ENCODE data around the gene CREBL2.
"Not testable (repeated sequence)": the region's sequence is repeated elsewhere in the genome, so short reads cannot be mapped to it uniquely, and the experiment has no call there.

Gene CREBL2

DNA sequence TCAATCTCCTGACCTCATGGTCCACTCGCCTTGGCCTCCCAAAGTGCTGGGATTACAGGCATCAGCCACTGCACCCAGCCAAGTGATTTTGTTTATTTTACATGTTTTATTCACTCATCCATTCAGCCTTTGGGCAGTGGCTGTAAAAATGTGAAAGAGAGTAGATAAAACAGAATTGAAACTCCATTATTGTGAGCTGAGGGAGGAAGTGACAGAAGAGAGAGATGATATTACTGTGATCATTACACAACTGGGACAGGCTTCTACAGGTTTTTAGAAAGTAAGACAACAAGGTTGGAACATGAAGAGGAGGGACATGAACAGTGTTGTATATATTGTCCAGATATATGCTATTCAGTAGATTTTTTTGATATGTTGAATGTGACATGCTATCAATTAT is 25.0 kb downstream of the CREBL2 start:
- DNase-seq (ENCODE audit: low read depth in 2 of 2), result no peak

DNA sequence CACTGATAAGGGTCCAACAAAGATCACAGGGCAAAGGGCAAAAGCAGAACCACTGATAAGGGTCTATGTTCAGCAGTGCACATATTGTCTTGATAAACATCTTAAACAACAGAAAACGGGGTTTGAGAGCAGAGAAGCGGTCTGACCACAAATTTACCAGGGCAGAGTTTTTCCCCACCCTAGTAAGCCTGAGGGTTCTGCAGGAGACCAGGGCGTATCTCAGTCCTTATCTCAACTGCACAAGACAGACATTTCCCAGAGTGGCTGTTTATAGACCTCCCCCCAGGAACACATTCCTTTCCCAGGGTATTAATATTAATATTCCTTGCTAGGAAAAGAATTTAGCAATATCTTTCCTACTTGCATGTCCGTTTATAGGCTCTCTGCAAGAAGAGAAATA is 28.3 kb downstream of the CREBL2 start:
- DNase-seq (ENCODE audit: low read depth in 2 of 2), result not testable (repeated sequence)

DNA sequence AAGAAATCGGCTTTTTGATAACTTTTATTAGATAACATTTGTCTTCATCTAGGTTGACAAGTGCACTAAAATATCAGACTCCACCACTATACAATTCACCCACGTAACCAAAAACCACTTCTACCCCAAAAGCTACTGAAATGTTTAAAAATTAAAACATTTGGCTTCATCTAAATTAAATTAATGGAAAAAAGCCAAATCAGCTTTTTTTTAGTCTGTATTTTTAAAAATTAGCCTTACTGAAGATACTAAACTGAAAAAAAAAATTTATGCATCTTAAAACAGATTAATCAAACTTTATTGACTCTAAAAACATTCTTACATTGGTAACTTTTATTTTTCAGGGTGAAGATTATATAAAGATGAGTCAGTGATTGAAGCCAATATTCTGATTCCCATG is 30.0 kb downstream of the CREBL2 start:
- DNase-seq (ENCODE audit: low read depth in 2 of 2), result no peak

DNA sequence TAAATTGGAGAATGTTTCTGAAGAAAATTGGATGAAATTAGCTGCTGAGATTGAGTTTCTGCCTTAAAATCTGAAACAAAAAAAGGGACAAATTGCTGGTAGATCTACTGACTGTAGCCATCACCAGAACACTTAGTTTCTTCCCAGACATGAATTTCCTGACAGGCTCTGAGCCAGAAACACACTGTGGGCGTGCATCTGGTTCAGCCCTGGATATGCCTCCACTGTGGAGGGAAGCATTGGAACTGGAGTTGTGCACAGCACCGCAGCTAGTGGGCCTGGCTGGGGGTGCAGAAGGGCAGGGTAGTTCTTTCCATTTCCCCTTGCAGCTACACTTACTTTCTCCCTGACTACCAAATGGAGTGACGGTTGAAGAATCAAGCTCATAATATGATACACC is 31.2 kb downstream of the CREBL2 start:
- DNase-seq (ENCODE audit: low read depth in 2 of 2), result no peak

DNA sequence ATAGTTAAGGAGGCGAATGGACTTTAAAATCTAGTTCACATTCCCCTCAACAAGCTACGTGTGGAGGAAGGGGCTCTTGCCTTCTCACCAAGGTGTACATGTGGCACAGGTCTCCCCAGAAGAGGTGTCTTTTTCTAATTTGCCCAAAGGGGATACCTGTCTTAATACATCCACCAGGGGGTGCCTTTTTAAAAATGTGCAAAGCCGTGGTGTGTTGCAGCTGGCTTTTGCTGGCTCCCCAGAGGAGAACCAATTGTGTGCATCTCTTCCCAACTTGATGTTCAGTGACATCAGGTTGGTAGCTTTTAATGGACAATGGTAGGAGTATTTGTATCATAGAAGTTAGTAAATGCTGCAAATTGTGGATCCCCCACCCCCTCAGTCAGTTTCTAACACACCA is 33.8 kb downstream of the CREBL2 start:
- DNase-seq (ENCODE audit: low read depth in 2 of 2), result peak in 1 of 2 donors; percentile 8

DNA sequence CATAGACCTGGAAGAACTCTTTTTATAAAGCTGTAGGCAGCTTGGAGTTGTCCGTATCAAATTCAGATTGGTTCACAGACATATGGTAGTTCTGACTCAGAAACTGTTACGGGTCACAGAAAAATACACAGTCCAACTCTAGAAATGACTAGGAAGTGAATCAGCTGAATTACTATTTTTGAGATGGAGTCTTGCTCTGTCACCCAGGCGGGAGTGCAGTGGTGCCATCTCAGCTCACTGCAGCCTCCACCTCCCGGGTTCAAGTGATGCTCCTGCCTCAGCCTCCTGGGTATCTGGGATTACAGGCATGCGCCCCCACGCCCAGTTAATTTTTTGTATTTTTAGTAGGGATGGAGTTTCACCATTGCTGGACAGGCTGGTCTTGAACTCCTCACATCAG is 34.3 kb downstream of the CREBL2 start:
- DNase-seq (ENCODE audit: low read depth in 2 of 2), result not testable (repeated sequence)

DNA sequence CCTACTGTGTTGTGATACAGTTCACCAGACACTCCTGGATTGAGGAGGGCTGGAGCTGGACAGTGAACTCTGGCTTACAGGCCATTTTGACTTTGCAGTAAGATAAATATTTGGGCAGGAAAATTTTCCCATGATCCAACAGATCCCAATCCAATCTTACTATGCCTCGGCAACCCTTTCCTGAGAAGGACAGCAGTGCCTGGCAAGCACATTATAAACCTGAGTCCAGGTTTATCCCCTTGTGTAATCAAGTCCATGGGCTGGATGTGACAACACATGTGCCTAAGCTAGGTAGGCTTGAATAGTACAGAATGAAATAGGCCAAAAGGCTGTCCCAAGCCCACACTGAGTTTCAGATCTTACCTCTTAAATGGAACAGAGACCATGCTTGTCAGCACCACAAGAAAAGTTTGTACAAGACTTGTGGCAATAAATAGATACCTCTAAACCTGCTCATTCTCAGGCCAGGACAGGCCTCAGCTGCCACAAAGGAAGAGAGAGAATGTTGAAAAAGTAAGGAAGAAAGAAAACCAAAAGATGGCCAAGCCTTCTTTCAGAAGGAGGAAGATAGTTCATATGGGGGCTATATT is 34.9 kb downstream of the CREBL2 start:
- no peak for DNase-seq (ENCODE audit: low read depth in 2 of 2)

DNA sequence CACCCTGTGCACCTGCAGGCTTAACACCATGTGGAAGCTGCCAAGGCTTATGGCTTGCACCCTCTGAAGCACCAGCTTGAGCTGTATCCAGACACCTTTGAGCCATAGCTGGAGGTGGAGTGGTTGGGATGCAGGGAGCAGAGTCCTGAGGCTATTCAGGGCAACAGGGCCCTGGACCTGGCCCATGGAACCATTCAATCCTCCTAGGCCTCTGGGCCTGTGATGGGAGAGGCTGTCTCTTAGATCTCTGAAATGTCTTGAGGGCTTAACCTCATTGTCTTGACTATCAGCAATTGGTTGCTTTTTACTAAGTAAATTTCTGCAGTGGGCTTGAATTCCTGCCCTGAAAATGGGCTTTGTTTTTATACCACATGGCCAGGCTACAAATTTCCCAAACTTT is 36.6 kb downstream of the CREBL2 start:
- DNase-seq (ENCODE audit: low read depth in 2 of 2), result no peak

DNA sequence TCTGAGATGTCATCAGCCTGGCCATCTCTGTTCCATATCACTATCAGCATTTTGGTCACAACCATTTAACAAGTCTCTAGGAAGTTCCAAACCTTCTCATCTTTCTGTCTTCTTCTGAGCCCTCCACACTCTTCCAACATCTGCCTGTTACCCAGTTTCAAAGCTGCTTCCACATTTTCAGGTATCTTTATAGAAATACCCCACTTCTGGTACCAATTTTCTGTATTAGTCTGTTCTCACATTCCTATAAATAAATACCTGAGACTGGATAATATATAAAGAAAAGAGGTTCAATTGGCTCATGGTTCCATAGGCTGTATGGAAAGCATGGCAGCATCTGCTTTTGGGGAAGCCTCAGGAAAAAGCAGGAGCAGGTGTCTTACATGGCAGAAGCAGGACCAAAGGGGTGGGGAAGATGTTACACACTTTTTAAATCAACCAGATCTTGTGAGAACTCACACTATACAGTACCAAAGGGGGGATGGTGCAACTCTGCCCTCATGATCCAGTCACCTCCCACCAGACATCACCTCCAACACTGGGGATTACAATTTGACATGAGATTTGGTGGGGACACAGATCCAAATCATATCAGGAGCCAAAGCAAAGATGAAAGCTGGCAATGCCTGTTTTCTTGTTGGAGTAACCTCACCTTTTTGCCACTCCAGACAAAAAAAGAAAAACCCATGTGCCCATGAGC is 37.4 kb downstream of the CREBL2 start:
- no peak for DNase-seq (ENCODE audit: low read depth in 2 of 2)

DNA sequence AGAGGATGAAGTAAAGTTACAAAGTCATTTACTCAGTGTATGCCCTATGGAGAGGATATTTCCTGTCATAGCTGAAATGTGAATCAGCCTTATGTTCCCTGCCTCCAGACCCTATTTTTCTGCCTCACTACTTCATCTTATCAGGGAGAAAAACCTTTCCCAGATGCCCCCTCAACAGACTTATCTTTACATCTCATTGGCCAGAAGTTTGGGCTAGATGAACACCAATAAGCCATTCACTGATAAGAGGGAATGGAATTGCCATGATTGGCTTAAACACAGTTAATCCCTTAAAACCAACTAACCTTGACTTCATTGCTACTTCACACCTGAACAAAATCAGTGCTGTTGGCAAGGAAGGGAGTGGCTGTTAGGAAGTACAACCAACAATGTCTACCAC is 40.1 kb downstream of the CREBL2 start:
- no peak for DNase-seq (ENCODE audit: low read depth in 2 of 2)

DNA sequence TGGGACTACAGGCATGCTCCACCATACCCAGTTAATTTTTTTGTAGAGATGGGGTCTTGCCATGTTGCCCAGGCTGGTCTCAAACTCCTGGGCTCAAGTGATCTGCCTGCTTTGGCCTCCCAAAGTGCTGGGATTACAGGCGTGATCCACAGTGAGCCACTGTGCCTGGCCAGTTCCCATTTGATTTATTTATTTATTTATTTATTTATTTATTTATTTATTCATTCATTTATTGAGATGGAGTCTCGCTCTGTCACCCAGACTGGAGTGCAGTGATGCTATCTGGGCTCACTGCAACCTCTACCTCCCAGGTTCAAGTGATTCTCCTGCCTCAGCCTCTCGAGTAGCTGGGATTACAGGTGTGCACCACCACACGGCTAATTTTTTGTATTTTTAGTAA is 41.0 kb downstream of the CREBL2 start:
- DNase-seq (ENCODE audit: low read depth in 2 of 2), result not testable (repeated sequence)

DNA sequence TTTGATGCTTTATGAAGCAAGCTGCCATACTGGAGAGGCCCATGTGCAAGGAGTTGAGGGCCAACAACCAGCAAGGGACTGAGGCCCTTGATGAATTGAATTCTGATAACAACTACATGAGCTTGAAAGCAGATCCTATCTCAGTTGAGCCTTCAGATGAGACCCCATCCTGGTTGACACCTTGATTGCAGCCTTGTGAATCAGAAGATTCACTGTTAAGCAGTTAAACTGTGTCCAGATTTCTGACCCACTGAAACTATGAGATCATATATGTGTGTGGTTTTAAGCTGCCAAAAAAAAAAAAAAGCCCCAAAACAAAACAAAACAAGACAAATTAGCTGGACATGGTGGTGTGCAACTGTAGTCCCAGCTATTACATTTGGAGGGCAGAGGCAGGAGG is 42.2 kb downstream of the CREBL2 start:
- no peak for DNase-seq (ENCODE audit: low read depth in 2 of 2)

DNA sequence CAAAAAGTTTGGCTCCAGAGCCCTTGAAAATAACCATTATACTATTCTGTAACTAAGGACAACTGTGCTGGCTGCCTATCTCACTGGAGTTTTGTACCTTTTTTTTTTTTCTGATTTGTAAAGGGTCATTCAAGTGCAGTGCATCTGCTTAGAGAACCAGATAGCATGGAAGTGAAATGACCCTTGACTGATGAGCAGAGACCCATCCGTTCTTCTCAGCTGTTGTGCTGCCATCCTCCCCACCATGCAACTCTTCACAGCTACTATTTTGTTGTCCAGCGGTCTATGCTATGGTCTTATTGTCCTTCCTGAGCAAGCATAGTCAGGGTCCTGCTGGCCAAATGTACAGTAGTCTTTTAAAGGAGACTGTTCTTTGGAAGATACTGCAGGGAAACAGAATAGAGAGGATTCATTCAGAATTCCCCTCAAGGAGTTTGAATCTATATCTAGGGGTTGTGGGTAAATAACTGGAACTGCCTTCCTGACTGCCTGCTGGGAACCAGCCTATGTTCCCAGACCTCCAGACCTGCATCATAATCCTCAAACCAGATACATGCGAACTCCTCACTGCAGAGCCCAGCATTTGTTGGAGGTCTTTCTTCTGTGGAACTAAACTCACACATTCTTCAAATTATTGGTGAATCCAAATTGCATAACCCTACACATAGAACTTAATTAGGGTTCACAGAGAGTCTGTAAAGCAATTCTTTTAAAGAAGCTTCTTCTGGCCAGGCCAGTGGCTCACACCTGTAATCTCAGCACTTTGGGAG is 43.2 kb downstream of the CREBL2 start:
- DNase-seq (ENCODE audit: low read depth in 2 of 2), result no peak

DNA sequence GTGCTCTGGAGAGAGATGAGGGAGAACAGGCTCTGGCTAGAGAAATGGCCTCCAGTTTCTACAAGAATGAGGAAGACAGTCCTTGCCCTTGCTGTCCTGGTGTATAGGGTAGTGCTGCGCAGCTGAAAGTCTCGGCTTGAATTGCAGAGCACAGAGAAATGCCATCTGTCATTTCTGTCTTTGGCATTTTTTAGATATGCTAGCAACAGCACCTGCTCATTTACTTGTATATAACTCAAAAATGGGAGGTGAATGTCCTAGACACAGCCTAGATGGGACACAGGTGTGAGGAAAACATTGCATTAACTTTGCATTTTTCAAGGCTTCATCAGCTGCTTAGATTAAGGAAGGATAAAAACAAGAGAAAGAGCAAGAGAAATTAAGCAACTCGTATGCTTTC is 48.5 kb downstream of the CREBL2 start:
- no peak for DNase-seq (ENCODE audit: low read depth in 2 of 2)

DNA sequence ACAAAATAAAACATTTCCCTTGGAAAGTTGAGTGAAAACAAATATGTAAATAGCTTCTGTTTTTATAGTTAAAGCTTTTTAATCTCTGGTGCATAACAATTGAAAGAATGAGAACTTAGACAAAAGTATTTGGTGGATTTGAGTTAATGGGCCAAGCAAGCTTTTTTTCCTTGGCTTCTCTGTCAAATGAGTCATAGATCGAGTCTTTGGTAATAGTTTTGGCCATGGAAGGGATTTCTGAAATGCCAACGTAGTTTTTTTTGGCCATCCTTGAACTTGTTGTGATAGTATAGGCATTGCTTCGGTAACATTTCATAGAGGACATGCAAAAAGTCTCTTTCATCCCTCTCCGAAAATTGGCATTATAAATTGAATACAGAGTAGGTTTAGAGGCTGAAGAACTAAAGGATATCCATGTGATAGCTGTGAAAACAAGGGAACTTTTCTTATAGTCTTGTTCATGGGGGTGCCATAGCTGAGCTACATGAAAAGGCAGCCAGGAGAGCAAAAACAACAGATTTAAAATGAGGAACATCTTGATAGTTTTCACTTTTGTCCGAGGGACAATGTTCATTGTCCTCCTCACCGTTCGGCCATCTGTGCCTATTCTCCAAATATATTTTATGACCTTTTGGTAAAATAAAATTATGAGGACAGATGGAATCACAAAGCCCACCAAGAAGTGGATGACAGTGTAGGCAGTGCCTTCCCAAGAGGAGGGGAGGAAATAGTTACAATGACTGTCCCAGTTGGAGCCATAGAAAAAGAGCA is 49.6 kb downstream of the CREBL2 start:
- DNase-seq (ENCODE audit: low read depth in 2 of 2), result no peak

DNA sequence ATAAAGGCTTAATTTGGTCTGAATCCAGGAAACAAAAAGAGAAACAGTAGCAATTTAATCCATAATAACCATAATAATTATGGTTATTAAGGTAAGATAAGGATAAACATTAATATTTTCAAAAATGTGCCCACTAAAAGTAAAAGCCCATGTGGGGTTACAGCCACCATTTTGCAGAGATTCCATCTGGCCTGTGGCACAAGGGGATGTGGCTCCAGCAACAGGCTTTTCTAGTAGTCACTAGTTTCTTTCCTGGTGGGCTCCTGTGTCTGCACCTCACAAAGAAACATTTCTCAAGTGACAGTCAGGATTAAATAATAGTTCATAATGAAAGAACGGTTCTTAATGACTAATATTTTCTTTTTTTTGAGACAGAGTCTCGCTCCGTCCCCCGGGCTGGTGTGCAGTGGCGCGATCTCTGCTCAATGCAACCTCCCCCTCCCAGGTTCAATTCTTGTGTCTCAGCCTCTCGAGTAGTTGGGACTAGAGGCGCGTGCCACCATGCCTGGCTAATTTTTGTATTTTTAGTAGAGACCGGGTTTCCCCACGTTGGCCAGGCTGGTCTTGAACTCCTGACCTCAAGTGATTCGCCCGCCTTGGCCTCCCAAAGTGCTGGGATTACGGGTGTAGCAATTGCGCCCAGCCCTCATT is 52.1 kb downstream of the CREBL2 start:
- no peak for DNase-seq (ENCODE audit: low read depth in 2 of 2)

DNA sequence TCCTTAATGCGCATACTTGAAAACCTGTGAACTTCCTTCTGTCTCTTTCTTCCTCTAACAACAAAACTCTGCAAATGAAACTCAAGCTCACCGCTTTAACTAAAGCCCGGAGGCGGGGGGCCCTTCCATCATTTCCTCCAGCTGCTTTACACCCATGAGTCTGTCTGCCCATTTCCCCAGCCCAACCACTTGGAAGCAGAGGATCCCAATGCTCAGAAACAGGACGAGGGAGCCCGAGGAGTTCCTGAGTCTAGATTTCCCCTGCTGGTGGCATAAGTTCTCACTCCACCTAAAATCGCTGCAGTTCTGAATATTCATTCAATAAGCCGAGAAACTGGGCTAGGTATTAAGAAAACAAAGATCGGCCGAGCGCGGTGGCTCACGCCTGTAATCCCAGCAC is 53.5 kb downstream of the CREBL2 start:
- DNase-seq (ENCODE audit: low read depth in 2 of 2), result no peak

DNA sequence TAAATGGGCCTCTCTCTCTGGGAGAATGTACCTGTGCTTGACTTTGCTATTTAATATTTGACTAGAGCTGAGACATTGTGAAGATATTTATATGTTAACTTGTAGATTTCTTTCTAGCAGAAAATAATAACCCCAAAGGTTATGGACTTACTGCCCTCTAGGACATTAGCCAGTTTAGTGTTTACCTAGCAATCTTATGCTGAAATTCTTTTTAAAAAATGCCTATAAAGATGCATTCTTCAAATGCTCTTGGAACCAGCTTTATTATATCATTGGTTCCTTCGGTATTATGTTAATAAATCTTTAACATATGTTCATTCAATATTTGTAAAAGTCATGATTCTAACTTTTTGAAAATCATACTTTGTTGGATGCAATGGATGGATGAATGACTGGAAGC is 56.3 kb downstream of the CREBL2 start:
- DNase-seq (ENCODE audit: low read depth in 2 of 2), result no peak

DNA sequence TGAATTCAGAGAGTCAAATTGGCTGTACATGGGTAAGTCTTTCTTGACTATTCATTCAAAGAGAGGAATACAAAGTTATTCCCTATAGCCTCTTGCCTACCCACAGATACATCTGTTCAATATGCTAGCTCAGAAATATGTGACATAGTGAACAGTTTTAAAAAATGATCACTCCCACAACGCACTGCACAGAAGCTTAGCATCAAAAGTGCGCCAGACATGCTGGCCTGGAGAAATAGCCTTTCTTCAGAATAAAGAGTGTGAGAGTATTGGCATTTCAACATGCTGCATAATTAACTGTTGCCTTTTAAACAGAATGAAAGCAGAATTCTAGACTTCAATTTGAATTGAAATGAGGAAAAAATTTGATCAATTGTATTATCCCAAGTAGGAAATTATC is 57.3 kb downstream of the CREBL2 start:
- no peak for DNase-seq (ENCODE audit: low read depth in 2 of 2)

DNA sequence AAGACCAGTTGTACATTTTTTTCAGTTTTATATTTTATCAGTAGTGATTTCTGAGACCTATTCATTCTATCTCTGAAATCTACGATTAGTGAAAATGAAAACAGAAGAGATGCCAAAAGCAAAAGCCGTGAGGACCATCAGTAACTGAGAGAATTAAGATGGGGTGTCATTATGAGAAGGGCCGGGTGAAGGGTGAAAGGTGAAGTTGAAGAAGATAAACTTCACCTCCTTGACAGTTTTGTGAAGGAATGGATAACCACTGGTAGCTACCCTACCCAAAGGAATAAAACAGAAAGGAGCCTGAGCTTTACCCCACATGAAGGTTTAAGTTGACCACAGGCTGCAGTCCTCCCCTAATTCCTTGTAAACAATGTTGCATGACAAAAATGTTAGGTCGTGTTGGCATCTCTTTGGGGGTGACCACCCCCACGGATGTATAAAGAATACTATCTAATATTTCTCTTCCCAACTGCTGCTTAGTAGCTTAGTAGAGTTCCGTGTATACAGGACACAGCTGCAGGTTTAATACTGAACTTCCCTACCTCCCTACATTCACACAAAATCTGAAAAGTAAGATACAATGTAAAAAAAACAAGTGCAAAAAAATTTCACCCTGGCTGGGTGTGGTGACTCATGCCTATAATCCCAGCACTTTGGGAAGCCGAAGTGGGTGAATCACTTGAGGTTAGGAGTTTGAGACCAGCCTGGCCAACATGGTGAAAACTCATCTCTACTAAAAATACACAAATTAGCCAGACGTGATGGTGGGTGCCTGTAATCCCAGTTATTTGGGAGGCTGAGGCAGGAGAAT is 60.4 kb downstream of the CREBL2 start:
- DNase-seq (ENCODE audit: low read depth in 2 of 2), result no peak

DNA sequence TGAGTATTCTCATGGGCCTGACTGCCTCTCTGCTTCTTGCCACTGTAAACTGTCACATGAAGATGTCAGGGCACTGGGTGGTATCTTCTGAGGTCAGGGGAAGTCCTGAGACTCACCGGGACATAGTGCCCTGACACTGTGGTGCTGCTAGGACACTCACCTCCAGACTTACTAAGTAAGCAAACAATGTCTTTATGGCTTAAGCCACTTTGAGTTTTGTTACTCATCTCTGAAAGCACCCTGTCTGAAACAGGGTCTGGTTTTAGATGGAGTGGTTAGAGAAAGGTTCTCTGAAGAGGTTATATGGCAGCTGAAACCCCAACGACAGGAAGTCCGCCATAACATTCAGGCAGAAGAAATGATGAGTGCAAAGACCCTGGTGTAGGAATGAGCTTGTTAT is 61.6 kb downstream of the CREBL2 start:
- DNase-seq (ENCODE audit: low read depth in 2 of 2), result no peak

All from stimulated activated CD4-positive, alpha-beta T cell treated with anti-CD3 and anti-CD28 coated beads, Interleukin-1b, Interleukin-23, amount 100 ng/mL, for 1 hour (primary cell).